GM18511 (cell line): ENCODE data around the gene N4BP2L1.
"Not testable (repeated sequence)": the region's sequence is repeated elsewhere in the genome, so short reads cannot be mapped to it uniquely, and the experiment has no call there.

ENCODE experiments used
- ATAC-seq: cut with Tn5 transposase; IDR thresholded peaks from one replicate; pipeline ENCODE4 v1.9.1; 2021; ENCODE audit warnings: mild to moderate bottlenecking, moderate library complexity; ENCODE audit not compliant: unreplicated experiment

N4BP2L1 gene

DNA sequence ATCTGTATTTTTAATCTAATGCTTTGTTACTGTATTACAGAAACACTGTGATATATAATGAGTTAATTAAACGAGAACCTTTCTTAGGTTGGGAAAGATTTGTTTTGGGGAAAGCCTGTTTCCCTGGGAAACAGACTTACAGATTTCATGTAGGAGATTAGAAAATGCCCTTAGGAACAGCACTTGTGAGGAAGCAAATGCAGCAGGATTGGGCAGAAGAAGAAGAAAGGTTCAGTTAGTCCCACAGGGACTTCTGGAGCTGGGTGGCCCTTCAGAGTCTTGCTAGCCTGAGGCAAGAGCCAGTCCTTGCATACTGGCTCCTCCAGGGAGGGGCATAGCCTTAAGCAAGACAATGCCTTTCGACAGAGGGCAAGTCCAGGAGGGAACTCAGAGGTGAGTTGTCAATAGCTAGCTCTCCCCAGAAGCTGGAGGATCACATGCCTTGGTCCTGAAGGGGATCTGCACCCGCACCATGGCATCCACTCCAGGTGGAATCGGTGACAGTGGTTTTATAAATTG lies 36.8 kb downstream of the N4BP2L1 start:
- ATAC-seq: no peak

DNA sequence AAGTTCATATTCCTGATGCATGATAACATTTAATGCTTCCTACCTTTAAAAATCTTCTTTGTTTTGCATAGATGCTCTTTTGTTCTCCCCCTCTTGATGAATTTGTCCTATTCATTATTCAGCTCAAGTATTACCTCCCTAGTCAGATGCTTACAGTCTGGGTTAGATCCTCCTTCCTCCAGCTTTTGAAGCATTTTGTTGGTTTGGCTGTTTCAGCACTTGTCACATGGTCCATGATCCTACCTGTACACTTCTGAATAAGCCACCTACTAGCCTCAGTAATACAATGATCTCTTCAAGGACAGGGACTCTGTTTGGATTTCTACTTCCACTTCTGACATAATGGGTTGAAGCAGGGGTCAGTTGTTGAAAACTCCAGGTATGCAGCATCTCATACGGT lies 37.4 kb downstream of the N4BP2L1 start:
- no peak for ATAC-seq

GRCh38 chr13:32390048-32390447 lies 37.9 kb downstream of the N4BP2L1 start:
- ATAC-seq: no peak

GRCh38 chr13:32385410-32385809 lies 42.5 kb downstream of the N4BP2L1 start:
- ATAC-seq: no peak

DNA sequence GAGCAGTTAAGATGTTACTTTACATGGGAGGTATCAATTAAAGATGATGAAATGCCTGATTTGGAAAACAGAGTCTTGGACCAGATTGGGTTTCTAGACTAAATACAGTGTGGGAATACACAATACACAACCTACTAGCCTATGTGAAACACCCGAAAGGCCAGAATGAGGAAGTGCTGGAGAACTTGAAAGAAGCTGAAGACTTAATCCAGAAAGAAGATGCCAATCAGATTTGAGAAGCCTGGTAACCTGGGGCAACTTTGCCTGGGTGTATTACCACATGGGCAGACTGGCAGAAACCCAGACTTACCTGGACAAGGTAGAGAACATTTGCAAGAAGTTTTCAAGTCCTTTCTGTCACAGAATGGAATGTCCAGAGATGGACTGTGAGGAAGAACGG lies 43.2 kb downstream of the N4BP2L1 start:
- ATAC-seq: no peak

DNA sequence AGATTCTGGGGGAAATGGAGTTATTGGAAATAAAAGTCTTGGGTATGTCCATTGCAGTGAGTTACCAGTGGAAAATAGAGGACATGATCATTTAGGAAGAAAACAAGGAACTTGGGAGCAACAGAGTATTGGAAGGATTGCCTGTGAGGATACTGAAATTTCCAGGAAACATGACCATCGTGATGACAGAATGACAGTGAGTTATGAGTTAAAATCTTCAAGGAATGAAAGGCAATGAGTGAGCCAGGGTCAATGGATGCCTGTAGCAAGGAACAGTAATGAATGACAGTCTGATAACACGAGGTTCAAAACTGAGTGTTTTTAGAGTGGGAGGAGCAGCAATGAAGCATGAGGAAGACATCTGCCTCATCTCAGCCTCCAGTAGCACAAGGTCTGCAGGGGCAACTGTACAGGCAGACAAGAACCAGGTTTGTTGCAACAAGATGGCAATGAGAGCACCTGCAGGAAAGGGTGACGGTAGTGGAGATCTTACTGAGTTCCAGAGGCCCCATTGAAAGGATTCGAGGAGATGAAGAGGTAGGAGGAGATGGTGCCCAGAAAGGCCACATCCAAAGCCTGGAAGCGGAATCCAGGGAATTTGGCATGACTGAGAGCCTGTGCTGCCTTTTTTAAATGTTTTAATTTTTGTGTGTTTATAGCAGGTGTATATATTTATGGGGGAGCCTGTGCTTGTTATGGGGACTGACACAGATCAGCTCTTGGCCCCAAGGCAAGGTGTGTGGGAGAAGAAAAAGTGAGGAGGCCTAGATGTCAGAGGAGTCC lies 43.9 kb downstream of the N4BP2L1 start:
- no peak for ATAC-seq

DNA sequence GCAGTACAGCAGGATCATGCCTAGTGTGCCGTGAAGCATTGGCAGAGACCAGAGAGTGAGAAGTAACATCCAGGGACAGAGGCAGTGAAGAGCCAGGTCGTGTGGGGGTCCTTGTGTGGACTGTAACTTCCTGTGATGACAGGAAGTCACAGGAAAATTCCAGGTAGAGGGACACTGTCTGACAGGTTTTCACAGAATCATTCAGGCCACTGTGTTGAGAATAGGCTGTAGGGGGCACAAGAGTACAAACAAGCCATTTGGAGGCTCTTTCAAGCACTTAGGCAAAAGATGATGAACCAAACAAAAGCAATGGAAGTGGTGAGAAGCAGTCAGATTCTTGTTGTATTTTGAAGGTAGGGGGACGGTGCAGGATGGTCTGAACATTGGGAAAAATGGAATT lies 46.4 kb downstream of the N4BP2L1 start:
- no peak for ATAC-seq

- no peak for ATAC-seq
These were observed 49.9 kb downstream of the N4BP2L1 start for GRCh38 chr13:32378012-32378411.

DNA sequence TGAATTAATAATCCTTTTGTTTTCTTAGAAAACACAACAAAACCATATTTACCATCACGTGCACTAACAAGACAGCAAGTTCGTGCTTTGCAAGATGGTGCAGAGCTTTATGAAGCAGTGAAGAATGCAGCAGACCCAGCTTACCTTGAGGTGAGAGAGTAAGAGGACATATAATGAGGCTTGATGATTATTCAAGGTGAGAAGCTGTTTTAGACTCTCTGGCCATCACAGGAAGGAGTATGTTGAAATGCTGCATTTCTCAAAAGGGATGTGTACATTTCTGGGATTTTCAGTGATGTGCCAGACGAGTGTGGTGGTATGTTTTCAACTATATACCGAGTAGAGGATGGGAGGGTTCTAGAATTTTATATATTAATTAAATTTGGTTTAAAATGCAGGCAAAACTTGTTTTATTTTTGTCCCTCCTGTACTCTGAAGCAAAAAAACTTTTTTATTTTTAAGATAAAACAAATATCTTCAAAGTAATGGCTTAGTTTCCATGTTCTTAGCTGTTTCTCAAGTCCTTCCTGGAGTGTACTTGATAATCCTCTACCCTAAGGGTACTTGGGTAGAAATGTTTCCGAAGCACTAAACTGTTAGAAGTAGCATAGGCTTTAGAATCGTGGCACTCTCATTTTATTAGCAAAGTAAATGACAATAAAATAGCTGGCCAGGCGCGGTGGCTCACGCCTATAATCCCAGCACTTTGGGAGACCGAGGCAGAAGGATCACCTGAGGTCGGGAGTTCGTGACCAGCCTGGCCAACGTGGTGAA lies 51.1 kb downstream of the N4BP2L1 start:
- no peak for ATAC-seq

GRCh38 chr13:32370805-32371204 lies 57.1 kb downstream of the N4BP2L1 start:
- ATAC-seq: no peak

GRCh38 chr13:32362574-32362973 lies 65.4 kb downstream of the N4BP2L1 start:
- no peak for ATAC-seq

GRCh38 chr13:32355935-32356334 lies 72.0 kb downstream of the N4BP2L1 start:
- not testable (repeated sequence) for ATAC-seq

GRCh38 chr13:32354040-32354439 lies 73.9 kb downstream of the N4BP2L1 start:
- ATAC-seq: peak; percentile 76

- ATAC-seq: not testable (repeated sequence)
These were observed 77.0 kb downstream of the N4BP2L1 start for GRCh38 chr13:32350839-32351441.
